Measurements from ENCODE around the gene GPR157.

DNA sequence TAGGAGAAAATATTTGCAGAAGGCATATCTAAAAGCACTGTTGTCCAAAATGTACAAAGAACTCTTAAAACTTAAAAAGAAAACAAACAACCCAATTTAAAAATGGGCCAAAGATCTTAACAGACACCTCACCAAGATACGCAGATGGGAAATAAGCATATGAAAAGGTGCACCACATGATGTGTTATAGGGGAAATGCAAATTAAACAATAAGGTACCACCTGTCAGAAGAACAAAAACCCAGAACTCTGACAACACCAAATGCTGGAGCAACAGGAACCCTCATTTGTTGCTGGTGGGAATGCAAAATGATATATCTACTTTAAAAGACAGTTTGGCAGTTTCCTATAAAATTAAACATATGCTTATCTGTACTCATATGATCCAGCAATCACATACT is 77.5 kb downstream of the GPR157 start:
- TF ChIP-seq, protein P1, sequence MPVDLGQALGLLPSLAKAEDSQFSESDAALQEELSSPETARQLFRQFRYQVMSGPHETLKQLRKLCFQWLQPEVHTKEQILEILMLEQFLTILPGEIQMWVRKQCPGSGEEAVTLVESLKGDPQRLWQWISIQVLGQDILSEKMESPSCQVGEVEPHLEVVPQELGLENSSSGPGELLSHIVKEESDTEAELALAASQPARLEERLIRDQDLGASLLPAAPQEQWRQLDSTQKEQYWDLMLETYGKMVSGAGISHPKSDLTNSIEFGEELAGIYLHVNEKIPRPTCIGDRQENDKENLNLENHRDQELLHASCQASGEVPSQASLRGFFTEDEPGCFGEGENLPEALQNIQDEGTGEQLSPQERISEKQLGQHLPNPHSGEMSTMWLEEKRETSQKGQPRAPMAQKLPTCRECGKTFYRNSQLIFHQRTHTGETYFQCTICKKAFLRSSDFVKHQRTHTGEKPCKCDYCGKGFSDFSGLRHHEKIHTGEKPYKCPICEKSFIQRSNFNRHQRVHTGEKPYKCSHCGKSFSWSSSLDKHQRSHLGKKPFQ (CRISPR knock-in tag; IDR thresholded peaks at IDR 0.05; ENCODE audit: insufficient replicate concordance) = no peak
- TF ChIP-seq CBFB (CRISPR knock-in tag; IDR thresholded peaks at IDR 0.05) = no peak
- no peak for TF ChIP-seq RFX1 (IDR thresholded peaks at IDR 0.05)
- no peak for TF ChIP-seq POLR2AphosphoS5 (IDR thresholded peaks at IDR 0.05; ENCODE audit: low read depth, low read length)
- TF ChIP-seq KDM5B (CRISPR knock-in tag; IDR thresholded peaks at IDR 0.05; ENCODE audit: borderline replicate concordance) = no peak
- TF ChIP-seq, protein P2, sequence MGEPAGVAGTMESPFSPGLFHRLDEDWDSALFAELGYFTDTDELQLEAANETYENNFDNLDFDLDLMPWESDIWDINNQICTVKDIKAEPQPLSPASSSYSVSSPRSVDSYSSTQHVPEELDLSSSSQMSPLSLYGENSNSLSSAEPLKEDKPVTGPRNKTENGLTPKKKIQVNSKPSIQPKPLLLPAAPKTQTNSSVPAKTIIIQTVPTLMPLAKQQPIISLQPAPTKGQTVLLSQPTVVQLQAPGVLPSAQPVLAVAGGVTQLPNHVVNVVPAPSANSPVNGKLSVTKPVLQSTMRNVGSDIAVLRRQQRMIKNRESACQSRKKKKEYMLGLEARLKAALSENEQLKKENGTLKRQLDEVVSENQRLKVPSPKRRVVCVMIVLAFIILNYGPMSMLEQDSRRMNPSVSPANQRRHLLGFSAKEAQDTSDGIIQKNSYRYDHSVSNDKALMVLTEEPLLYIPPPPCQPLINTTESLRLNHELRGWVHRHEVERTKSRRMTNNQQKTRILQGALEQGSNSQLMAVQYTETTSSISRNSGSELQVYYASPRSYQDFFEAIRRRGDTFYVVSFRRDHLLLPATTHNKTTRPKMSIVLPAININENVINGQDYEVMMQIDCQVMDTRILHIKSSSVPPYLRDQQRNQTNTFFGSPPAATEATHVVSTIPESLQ (CRISPR knock-in tag; conservative IDR thresholded peaks at IDR 0.05) = no peak
- TF ChIP-seq JUNB (CRISPR knock-in tag; IDR thresholded peaks at IDR 0.05; ENCODE audit: borderline replicate concordance) = no peak
- TF ChIP-seq, protein P3, sequence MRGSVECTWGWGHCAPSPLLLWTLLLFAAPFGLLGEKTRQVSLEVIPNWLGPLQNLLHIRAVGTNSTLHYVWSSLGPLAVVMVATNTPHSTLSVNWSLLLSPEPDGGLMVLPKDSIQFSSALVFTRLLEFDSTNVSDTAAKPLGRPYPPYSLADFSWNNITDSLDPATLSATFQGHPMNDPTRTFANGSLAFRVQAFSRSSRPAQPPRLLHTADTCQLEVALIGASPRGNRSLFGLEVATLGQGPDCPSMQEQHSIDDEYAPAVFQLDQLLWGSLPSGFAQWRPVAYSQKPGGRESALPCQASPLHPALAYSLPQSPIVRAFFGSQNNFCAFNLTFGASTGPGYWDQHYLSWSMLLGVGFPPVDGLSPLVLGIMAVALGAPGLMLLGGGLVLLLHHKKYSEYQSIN (CRISPR knock-in tag; IDR thresholded peaks at IDR 0.05; ENCODE audit: borderline replicate concordance) = no peak
- TF ChIP-seq HCFC1 (IDR thresholded peaks at IDR 0.05; ENCODE audit: low read depth, low read length) = no peak
- TF ChIP-seq CHD4 (IDR thresholded peaks at IDR 0.05; ENCODE audit: borderline replicate concordance, low read length) = no peak
- TF ChIP-seq CHD2 (IDR thresholded peaks at IDR 0.05; ENCODE audit: low read depth, low read length) = no peak

Measured in HepG2 (cell line).